Natural killer cell (primary cell): ENCODE measurements around the gene ATP5MG. TPM values are rescaled to one million over a fixed set of nuclear protein-coding genes. Genes with fewer than 3 reads are reported as not detected.

Experiments
- ATAC-seq, 3 donors: fragments of 150-1000 bp in 2 of 3; fragments of 200-7000 bp in 1 of 3; cut with Tn5 transposase; 1 replicate in 1 of 3; 2 replicates in 2 of 3; pipeline ENCODE4 v1.10.0; 2021; ENCODE audit warnings: mild to moderate bottlenecking in 2 of 3, moderate library complexity in 2 of 3
- DNase-seq, 2 donors: peaks; one replicate each; pipeline versions ENCODE4 v3.0.0 to v3.0.0-alpha.2; 2013 to 2021; ENCODE audit warnings: mixed read lengths in 1 of 2
- H3K27ac ChIP-seq: one replicate; pipeline ENCODE4 v1.5.1; 2013; ENCODE audit warnings: mild to moderate bottlenecking, low read length
- H3K27me3 ChIP-seq: one replicate; pipeline ENCODE4 v1.6.1; 2013; ENCODE audit warnings: low read length; ENCODE audit not compliant: control insufficient read depth, insufficient read depth
- H3K36me3 ChIP-seq: one replicate; pipeline ENCODE4 v1.6.1; 2013; ENCODE audit warnings: low read length; ENCODE audit not compliant: control insufficient read depth, insufficient read depth
- H3K4me1 ChIP-seq: one replicate; pipeline ENCODE4 v1.6.1; 2013; ENCODE audit warnings: low read length; ENCODE audit not compliant: control insufficient read depth, insufficient read depth
- H3K4me3 ChIP-seq: one replicate; pipeline ENCODE4 v1.5.1; 2013; ENCODE audit warnings: low read length
- H3K9me3 ChIP-seq: one replicate; pipeline ENCODE4 v1.6.1; 2013; ENCODE audit warnings: low read length; ENCODE audit not compliant: control insufficient read depth, insufficient read depth
- H3K27ac Mint-ChIP-seq, 2 donors: one replicate each; pipeline ENCODE4 v1.8.0; 2022; ENCODE audit warnings: mild to moderate bottlenecking in 2 of 2, mixed read lengths in 2 of 2, moderate library complexity in 1 of 2
- H3K27me3 Mint-ChIP-seq, 2 donors: one replicate each; pipeline ENCODE4 v1.8.0; 2022; ENCODE audit warnings: low read depth in 2 of 2, mixed read lengths in 2 of 2
- H3K36me3 Mint-ChIP-seq: one replicate; pipeline ENCODE4 v1.8.0; 2022; ENCODE audit warnings: mixed read lengths
- H3K4me1 Mint-ChIP-seq, 2 donors: one replicate each; pipeline ENCODE4 v1.8.0; 2022; ENCODE audit warnings: mixed read lengths in 2 of 2
- H3K4me3 Mint-ChIP-seq: one replicate; pipeline ENCODE4 v1.8.0; 2022; ENCODE audit warnings: mild to moderate bottlenecking, moderate library complexity, mixed read lengths
- H3K9me3 Mint-ChIP-seq, 2 donors: one replicate each; pipeline ENCODE4 v1.8.0; 2022; ENCODE audit warnings: mixed read lengths in 2 of 2
- WGBS: methylation state at CpG from one replicate; pipeline ENCODE4 v1.1.7; 2013; ENCODE audit warnings: missing lambda C conversion rate; ENCODE audit not compliant: insufficient coverage; 5-methylcytosine and 5-hydroxymethylcytosine counted together
- intact Hi-C: fragments of 100-400 bp; cut with micrococcal nuclease; formaldehyde crosslinking; loops from one replicate; pipeline ENCODE4 v1.14.2; 2022
- total RNA-seq, 4 donors: library from RNA; stranded (reverse); fragments of 120-200 nt in 1 of 4; gene quantifications; one replicate each; pipeline versions ENCODE4 v1.2.3 to v1.2.4, GENCODE V29; 2013 to 2022
- TF ChIP-seq, protein P1 (sequence below): fragments of 200-600 bp; IDR thresholded peaks from one replicate; pipeline ENCODE4 v1.8.0; 2022; ENCODE audit warnings: antibody characterized with exemption

Gene ATP5MG
- total RNA-seq, 3 donors from 2014 or later (not counting 1 experiment from before 2014, with no cell fraction given) = 90.3 to 135 (median 107) TPM

DNA sequence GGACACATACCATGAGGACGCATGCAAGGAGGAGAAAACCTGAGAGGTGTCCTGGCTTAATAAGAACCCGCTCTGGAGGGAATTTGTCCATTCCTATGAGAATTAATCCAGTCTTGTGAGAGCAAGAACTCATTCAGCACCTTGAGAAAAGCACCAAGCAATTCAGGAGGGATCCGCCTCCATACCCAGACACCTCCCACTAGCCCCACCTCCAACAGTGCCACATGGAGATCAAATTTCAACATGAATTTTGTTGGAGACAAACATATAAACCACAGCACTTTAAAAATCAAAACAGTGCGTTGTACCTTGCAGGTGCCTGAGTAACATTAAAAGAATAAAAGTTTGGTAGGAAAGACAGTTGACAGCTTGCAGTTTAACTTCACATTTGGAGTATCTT is 30.6 kb upstream of the ATP5MG start:
- no peaks in the 10 kb centered on the region for H3K27me3 ChIP-seq
- 100% methylated on average over 3 of the region's 4 CpGs for WGBS
- no peak for ATAC-seq
- no peak overlapping the region for H3K27ac ChIP-seq
- DNase-seq = no peak
- Mint-ChIP-seq H3K27me3 (no peaks in the 10 kb centered on the region), H3K4me1 (no peaks in the 10 kb centered on the region), H3K4me3 (no peak overlapping the region), H3K36me3 (peaks cover 66% of the 10 kb centered on the region), H3K9me3 (no peaks in the 10 kb centered on the region), H3K27ac (no peak overlapping the region)
- H3K4me3 ChIP-seq = no peak overlapping the region
- TF ChIP-seq, protein P1, sequence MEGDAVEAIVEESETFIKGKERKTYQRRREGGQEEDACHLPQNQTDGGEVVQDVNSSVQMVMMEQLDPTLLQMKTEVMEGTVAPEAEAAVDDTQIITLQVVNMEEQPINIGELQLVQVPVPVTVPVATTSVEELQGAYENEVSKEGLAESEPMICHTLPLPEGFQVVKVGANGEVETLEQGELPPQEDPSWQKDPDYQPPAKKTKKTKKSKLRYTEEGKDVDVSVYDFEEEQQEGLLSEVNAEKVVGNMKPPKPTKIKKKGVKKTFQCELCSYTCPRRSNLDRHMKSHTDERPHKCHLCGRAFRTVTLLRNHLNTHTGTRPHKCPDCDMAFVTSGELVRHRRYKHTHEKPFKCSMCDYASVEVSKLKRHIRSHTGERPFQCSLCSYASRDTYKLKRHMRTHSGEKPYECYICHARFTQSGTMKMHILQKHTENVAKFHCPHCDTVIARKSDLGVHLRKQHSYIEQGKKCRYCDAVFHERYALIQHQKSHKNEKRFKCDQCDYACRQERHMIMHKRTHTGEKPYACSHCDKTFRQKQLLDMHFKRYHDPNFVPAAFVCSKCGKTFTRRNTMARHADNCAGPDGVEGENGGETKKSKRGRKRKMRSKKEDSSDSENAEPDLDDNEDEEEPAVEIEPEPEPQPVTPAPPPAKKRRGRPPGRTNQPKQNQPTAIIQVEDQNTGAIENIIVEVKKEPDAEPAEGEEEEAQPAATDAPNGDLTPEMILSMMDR = no peak
- peaks cover 84% of the 10 kb centered on the region for H3K36me3 ChIP-seq
- no peaks in the 10 kb centered on the region for H3K9me3 ChIP-seq
- H3K4me1 ChIP-seq = no peaks in the 10 kb centered on the region
- intact Hi-C loops = no loop called here

DNA sequence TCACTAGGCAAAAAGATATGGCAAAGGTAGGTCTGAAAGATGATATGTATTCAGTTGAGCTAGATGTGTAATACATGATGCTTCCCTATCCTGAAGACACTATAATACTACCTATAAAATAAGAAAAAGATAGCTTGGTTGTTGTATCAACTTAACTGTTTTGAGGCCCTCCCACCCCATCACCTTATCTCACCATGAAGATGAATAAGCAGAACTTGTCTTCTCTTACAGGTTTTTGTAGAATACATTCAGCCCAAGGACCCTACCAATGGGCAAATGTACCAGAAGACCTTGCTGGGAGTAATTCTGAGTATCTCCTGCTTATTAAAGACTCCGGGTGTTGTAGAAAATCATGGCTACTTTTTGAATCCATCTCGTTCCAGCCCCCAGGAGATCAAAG is 28.1 kb upstream of the ATP5MG start:
- peaks cover 59% of the 10 kb centered on the region for H3K36me3 Mint-ChIP-seq
- no peaks in the 10 kb centered on the region for H3K27me3 Mint-ChIP-seq
- DNase-seq = no peak
- intact Hi-C loops = no loop called here
- H3K4me1 Mint-ChIP-seq = no peaks in the 10 kb centered on the region
- H3K27me3 ChIP-seq = no peaks in the 10 kb centered on the region
- H3K27ac ChIP-seq = no peak overlapping the region
- H3K36me3 ChIP-seq = peaks cover 83% of the 10 kb centered on the region
- no peak overlapping the region for H3K4me3 ChIP-seq
- 100% methylated on average over 2 of the region's 2 CpGs for WGBS
- H3K27ac Mint-ChIP-seq = no peak overlapping the region
- H3K4me1 ChIP-seq = no peaks in the 10 kb centered on the region
- no peaks in the 10 kb centered on the region for H3K9me3 Mint-ChIP-seq
- no peak for ATAC-seq
- H3K4me3 Mint-ChIP-seq = no peak overlapping the region
- TF ChIP-seq, protein P1 = no peak
- H3K9me3 ChIP-seq = no peaks in the 10 kb centered on the region

DNA sequence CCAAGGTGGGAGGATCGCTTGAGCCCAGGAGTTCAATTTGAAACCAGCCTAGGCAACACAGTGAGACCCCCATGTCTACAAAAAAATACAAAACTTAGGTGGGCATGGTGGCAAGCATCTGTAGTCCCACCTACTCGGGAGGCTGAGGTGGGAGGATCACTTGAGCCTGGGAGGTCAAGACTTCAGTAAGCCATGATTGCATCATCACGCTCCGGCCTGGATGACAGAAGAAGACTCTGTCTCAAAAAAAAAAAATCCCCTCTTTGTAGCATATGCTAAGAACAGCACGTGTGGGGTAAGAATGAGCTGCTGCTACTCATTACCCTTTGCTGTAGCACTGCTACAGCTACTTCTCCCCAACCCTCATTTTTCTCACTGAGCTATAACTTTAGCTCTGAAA is 27.5 kb upstream of the ATP5MG start:
- Histone ChIP-seq H3K36me3 (peaks cover 83% of the 10 kb centered on the region), H3K27me3 (no peaks in the 10 kb centered on the region), H3K4me3 (no peak overlapping the region), H3K9me3 (no peaks in the 10 kb centered on the region), H3K27ac (no peak overlapping the region), H3K4me1 (no peaks in the 10 kb centered on the region)
- H3K4me3 Mint-ChIP-seq = no peak overlapping the region
- no peak for DNase-seq
- H3K9me3 Mint-ChIP-seq = no peaks in the 10 kb centered on the region
- no peaks in the 10 kb centered on the region for H3K27me3 Mint-ChIP-seq
- no peak for ATAC-seq
- no peaks in the 10 kb centered on the region for H3K4me1 Mint-ChIP-seq
- 100% methylated on average over 5 of the region's 5 CpGs for WGBS
- H3K27ac Mint-ChIP-seq = no peak overlapping the region
- TF ChIP-seq, protein P1 = no peak
- intact Hi-C loops = no loop called here
- H3K36me3 Mint-ChIP-seq = peaks cover 53% of the 10 kb centered on the region

DNA sequence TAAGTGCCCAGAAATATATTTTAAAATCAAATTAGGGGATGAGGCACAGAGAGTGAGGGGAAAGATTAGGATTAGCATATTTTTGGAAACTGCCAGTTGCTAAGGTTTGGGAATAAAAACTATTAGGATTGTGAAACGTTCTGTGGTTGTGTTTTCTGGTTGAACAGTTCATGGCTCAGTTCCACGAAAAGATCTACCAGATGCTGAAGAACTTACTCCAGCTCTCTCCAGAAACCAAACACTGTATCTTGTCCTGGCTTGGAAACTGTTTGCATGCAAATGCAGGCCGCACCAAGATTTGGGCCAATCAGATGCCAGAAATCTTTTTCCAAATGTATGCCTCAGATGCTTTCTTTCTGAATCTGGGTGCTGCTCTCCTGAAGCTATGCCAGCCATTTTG is 26.7 kb upstream of the ATP5MG start:
- Histone ChIP-seq H3K4me1 (no peaks in the 10 kb centered on the region), H3K36me3 (peaks cover 83% of the 10 kb centered on the region), H3K4me3 (no peak overlapping the region), H3K9me3 (no peaks in the 10 kb centered on the region), H3K27ac (no peak overlapping the region), H3K27me3 (no peaks in the 10 kb centered on the region)
- no peaks in the 10 kb centered on the region for H3K4me1 Mint-ChIP-seq
- TF ChIP-seq, protein P1 = no peak
- no peak overlapping the region for H3K27ac Mint-ChIP-seq
- H3K9me3 Mint-ChIP-seq = no peaks in the 10 kb centered on the region
- DNase-seq (no peak), ATAC-seq (no peak)
- peaks cover 53% of the 10 kb centered on the region for H3K36me3 Mint-ChIP-seq
- intact Hi-C loops = no loop called here
- no peaks in the 10 kb centered on the region for H3K27me3 Mint-ChIP-seq
- 87% methylated on average over 3 of the region's 3 CpGs for WGBS
- no peak overlapping the region for H3K4me3 Mint-ChIP-seq
